NCI-H524 treated with DMSO at 0.1 percent for 48 hours (cell line): ENCODE measurements around the gene MCF2.

Experiments
- DNase-seq: peaks from one replicate; lab custom pipeline; 2025; lab: John Stamatoyannopoulos, UW

The MCF2 gene

GRCh38 chrX:139585613-139586012 is 122.4 kb downstream of the MCF2 start:
- no peak for DNase-seq

- no peak for DNase-seq
These were observed 126.9 kb downstream of the MCF2 start for GRCh38 chrX:139581068-139581467.

GRCh38 chrX:139566981-139567380 is 141.0 kb downstream of the MCF2 start:
- no peak for DNase-seq

- no peak for DNase-seq
These were observed 144.7 kb downstream of the MCF2 start for GRCh38 chrX:139563251-139563650.

- no peak for DNase-seq
These were observed 147.7 kb downstream of the MCF2 start for GRCh38 chrX:139560221-139560620.

- DNase-seq, result peak; percentile 5
These were observed 148.5 kb downstream of the MCF2 start for GRCh38 chrX:139559383-139560042.

GRCh38 chrX:139554991-139555675 is 152.8 kb downstream of the MCF2 start:
- DNase-seq, result no peak

- DNase-seq, result no peak
These were observed 153.6 kb downstream of the MCF2 start for GRCh38 chrX:139554376-139554775.

GRCh38 chrX:139544591-139544990 is 163.4 kb downstream of the MCF2 start:
- DNase-seq, result no peak

- DNase-seq, result no peak
These were observed 164.0 kb downstream of the MCF2 start for GRCh38 chrX:139543920-139544319.

- no peak for DNase-seq
These were observed 165.3 kb downstream of the MCF2 start for GRCh38 chrX:139542652-139543051.

- DNase-seq, result no peak
These were observed 168.8 kb downstream of the MCF2 start for GRCh38 chrX:139538907-139539790.

- no peak for DNase-seq
These were observed 174.5 kb downstream of the MCF2 start for GRCh38 chrX:139533444-139533843.

- DNase-seq, result no peak
These were observed 175.1 kb downstream of the MCF2 start for GRCh38 chrX:139532834-139533233.
